Activated B cell treated with CpG ODN at 0.5 μM for 24 hours (primary cell): Measurements from ENCODE around the gene RERE. TPM values are rescaled to one million over a fixed set of nuclear protein-coding genes. Genes with fewer than 3 reads are reported as not detected.

Experiments
- ATAC-seq: fragments of 200-7000 bp; cut with Tn5 transposase; one replicate; pipeline ENCODE4 v1.10.0; 2021; ENCODE audit warnings: low read depth, mild to moderate bottlenecking, moderate library complexity
- CTCF ChIA-PET: fragments of 350-600 bp; sonication (Branson Sonifier 250); formaldehyde crosslinking; loops from one replicate; lab custom pipeline; 2021; ENCODE audit warnings: antibody characterized with exemption; lab: Charles Lee
- POLR2A ChIA-PET: fragments of 350-600 bp; sonication (Branson Sonifier 250); formaldehyde crosslinking; loops from one replicate; lab custom pipeline; 2021; ENCODE audit warnings: antibody characterized with exemption; lab: Charles Lee
- DNase-seq: peaks from one replicate; pipeline ENCODE4 v3.0.0; 2022
- H3K27ac Mint-ChIP-seq: one replicate; pipeline ENCODE4 v1.8.0; 2020; ENCODE audit warnings: mixed read lengths
- H3K27me3 Mint-ChIP-seq: one replicate; pipeline ENCODE4 v1.8.0; 2021; ENCODE audit warnings: mixed read lengths
- H3K36me3 Mint-ChIP-seq: one replicate; pipeline ENCODE4 v1.8.0; 2021; ENCODE audit warnings: low read depth, mixed read lengths
- H3K4me1 Mint-ChIP-seq: one replicate; pipeline ENCODE4 v1.8.0; 2021; ENCODE audit warnings: mixed read lengths
- H3K4me3 Mint-ChIP-seq: one replicate; pipeline ENCODE4 v1.8.0; 2020; ENCODE audit warnings: mild to moderate bottlenecking, mixed read lengths
- H3K9me3 Mint-ChIP-seq: one replicate; pipeline ENCODE4 v1.8.0; 2020; ENCODE audit warnings: mixed read lengths
- CTCF ChIP-seq: fragments of 200-600 bp; IDR thresholded peaks from one replicate; pipeline ENCODE4 v1.8.0; 2022; ENCODE audit warnings: antibody characterized with exemption, mild to moderate bottlenecking
- intact Hi-C: fragments of 100-400 bp; cut with micrococcal nuclease; formaldehyde crosslinking; loops from one replicate; pipeline ENCODE4 v1.15.1; 2024
- total RNA-seq: library from RNA; stranded (reverse); gene quantifications from 2 replicates; pipeline ENCODE4 v1.2.3, GENCODE V29; 2022

The RERE gene
- total RNA-seq, 1 donor from 2014 or later = 98.8 TPM

DNA sequence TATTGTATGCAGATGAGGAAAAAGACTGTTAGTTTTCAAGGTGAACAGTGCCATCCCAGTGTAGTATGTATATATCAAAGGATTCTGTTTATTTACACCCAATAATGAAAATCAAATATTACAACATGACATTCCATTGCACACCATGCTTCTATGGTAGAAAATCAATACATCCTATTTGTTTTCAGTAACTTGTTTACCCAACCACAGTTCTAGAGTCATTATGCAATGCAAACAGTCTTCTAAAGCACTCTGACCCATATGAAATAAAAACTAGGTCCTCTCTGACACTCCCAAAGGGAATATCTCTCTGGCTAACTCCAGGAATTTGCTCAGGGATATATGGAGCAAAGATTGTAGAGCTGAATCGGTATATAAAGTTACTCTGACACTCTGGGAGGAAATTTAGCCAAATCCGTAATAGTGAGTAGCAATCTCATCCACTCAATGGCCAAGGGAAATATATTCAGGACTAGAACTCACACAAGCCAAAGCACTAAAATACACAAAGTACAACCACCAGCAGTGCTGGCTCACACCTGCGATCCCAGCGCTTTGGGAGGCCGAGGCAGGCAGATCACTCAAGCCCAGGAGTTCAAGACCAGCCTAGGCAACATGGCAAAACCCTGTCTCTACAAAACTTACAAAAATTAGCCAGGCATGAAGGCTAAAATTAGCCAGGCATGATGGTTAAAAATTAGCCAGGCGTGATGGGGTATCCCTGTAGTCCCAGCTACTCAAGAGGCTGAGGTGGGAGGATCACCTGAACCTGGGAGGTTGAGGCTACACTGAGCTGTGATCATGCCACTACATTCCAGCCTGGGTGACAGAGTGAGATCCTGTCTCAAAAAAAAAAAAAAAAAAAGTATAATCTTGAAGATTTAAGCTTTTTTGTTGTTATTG, 75.2 kb downstream of the RERE start:
- Mint-ChIP-seq H3K27me3 (no peaks in the 10 kb centered on the region), H3K9me3 (peaks cover 7% of the 10 kb centered on the region), H3K27ac (no peak overlapping the region), H3K4me3 (no peak overlapping the region), H3K36me3 (peaks cover 11% of the 10 kb centered on the region), H3K4me1 (peaks cover 11% of the 10 kb centered on the region)
- POLR2A ChIA-PET = no interaction called here
- CTCF ChIA-PET = no interaction called here
- no peak for DNase-seq
- TF ChIP-seq CTCF = no peak
- ATAC-seq = no peak
- intact Hi-C loops = no loop called here

DNA sequence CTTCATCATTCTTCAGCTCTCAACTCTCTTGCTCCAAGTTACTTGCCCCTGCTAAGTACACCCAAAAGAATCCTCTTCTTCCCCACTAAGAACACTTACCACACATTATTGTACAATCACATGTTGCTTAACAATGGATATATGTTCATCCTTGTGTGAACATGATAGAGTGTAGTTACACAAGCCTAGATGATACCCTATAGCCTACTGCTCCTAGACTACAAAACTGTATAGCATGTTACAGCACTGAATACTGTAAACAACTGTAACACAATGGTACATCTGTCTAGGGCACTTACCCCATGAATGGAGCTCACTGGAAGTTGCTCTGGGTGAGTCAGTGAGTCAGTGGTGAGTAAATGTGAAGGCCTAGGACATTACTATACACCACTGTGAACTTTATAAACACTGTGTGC, 77.4 kb downstream of the RERE start:
- Mint-ChIP-seq H3K4me1 (peaks cover 10% of the 10 kb centered on the region), H3K36me3 (peaks cover 11% of the 10 kb centered on the region), H3K27me3 (no peaks in the 10 kb centered on the region), H3K9me3 (peaks cover 7% of the 10 kb centered on the region), H3K4me3 (no peak overlapping the region), H3K27ac (no peak overlapping the region)
- no peak for DNase-seq
- intact Hi-C loops = no loop called here
- ChIA-PET CTCF (interaction anchor here (0.6 to 1.0 kb wide), 2 partner anchors 10 to 14 kb away, joined by 3 read pairs; no protein-coding TSS in a partner anchor), POLR2A (no interaction called here)
- ATAC-seq = no peak
- no peak for TF ChIP-seq CTCF

- H3K4me1 Mint-ChIP-seq = peaks cover 10% of the 10 kb centered on the region
- ATAC-seq (no peak), DNase-seq (no peak)
- H3K27ac Mint-ChIP-seq = no peak overlapping the region
- TF ChIP-seq CTCF = no peak
- H3K36me3 Mint-ChIP-seq = peaks cover 11% of the 10 kb centered on the region
- H3K27me3 Mint-ChIP-seq = no peaks in the 10 kb centered on the region
- POLR2A ChIA-PET = no interaction called here
- H3K9me3 Mint-ChIP-seq = peaks cover 7% of the 10 kb centered on the region
- CTCF ChIA-PET = interaction anchor here (0.7 to 1.9 kb wide), 2 partner anchors 12 to 312 kb away, joined by 3 to 8 read pairs; no protein-coding TSS in a partner anchor
- intact Hi-C loops = no loop called here
- no peak overlapping the region for H3K4me3 Mint-ChIP-seq
These were observed 78.1 kb downstream of the RERE start for GRCh38 chr1:8739377-8739776.

DNA sequence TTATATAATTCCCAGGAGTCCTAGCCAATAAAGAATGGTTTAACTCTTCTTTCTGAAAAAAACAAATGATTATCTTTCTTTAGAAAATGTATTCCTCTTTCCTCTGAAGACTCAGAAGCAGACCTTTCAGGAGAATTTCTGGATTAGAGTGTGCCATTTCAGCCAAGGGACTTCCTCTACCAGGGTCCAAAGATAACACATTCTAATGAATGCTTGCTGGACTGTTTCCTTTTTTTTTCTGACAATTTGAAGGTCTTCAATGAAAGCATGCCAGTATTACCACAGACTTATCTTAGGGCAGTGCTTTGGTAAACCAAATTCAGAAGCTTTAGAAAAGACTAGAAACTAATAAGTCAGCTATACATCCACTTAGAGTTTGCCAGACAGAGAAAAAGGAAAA, 80.5 kb downstream of the RERE start:
- Mint-ChIP-seq H3K4me3 (no peak overlapping the region), H3K27ac (no peak overlapping the region), H3K36me3 (peaks cover 15% of the 10 kb centered on the region), H3K4me1 (peaks cover 7% of the 10 kb centered on the region), H3K9me3 (peaks cover 7% of the 10 kb centered on the region), H3K27me3 (no peaks in the 10 kb centered on the region)
- no peak for TF ChIP-seq CTCF
- DNase-seq (no peak), ATAC-seq (no peak)
- ChIA-PET POLR2A (no interaction called here), CTCF (no interaction called here)
- intact Hi-C loops = no loop called here

- DNase-seq (no peak), ATAC-seq (no peak)
- Mint-ChIP-seq H3K27ac (no peak overlapping the region), H3K4me1 (peaks cover 7% of the 10 kb centered on the region), H3K4me3 (no peak overlapping the region), H3K9me3 (peaks cover 6% of the 10 kb centered on the region), H3K36me3 (peaks cover 13% of the 10 kb centered on the region), H3K27me3 (no peaks in the 10 kb centered on the region)
- ChIA-PET POLR2A (no interaction called here), CTCF (no interaction called here)
- TF ChIP-seq CTCF = no peak
- intact Hi-C loops = no loop called here
These were observed 84.0 kb downstream of the RERE start for GRCh38 chr1:8733484-8733883.
